VCaP (cell line): ENCODE results near the gene ACOX1.

ENCODE experiments used
- H3K27ac ChIP-seq: fragments of 450-650 bp; 2 replicates; pipeline ENCODE4 v1.5.1; 2017
- TF ChIP-seq, protein P1 (sequence below): fragments of 450-650 bp; conservative IDR thresholded peaks from 2 replicates; pipeline ENCODE4 v1.5.1; 2017; ENCODE audit warnings: mild to moderate bottlenecking, moderate library complexity

The ACOX1 gene

DNA sequence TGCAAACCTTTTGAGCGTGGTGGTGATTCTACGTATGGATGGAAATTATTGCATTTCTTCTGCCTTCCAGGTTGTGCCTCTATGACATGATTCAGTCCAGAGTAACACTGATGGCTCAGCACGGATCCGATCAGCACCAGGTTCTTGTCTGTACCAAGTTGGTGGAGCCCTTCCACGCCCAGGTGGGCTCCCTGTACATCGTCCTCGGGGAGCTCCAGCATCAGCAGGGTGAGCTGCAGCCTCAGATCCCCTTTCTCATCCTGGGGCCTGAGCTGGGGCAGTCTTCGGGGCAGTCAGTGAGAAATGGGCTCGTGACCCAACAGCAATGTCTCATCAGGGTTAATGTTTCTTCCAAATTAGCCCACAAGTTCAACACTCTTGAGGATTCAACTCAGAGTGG, 12.4 kb upstream of the ACOX1 start:
- TF ChIP-seq, protein P1, sequence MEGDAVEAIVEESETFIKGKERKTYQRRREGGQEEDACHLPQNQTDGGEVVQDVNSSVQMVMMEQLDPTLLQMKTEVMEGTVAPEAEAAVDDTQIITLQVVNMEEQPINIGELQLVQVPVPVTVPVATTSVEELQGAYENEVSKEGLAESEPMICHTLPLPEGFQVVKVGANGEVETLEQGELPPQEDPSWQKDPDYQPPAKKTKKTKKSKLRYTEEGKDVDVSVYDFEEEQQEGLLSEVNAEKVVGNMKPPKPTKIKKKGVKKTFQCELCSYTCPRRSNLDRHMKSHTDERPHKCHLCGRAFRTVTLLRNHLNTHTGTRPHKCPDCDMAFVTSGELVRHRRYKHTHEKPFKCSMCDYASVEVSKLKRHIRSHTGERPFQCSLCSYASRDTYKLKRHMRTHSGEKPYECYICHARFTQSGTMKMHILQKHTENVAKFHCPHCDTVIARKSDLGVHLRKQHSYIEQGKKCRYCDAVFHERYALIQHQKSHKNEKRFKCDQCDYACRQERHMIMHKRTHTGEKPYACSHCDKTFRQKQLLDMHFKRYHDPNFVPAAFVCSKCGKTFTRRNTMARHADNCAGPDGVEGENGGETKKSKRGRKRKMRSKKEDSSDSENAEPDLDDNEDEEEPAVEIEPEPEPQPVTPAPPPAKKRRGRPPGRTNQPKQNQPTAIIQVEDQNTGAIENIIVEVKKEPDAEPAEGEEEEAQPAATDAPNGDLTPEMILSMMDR, result no peak
- H3K27ac ChIP-seq, result no peak overlapping the region

DNA sequence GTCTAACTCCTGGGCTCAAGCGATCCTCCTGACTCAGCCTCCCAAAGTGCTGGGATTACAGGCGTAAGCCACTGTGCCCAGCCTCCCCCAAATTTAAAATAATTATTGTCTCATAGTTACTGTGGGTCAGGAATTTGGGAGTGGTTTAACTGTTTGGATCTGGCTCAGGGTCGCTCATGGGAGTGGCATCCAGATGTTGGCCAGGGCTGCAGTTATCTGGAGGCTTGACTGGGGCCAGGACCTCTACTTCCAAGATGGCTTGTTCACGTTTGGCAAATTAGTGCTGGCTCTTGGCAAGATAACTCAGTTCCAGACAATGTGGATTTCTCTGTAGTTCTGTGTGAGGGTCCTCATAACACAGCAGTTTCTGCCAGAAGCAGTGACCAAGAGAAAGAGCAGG, 8.1 kb upstream of the ACOX1 start:
- H3K27ac ChIP-seq, result 0 out of 2 replicates have a peak overlapping the region, but pooled peaks have one; percentile 56
- TF ChIP-seq, protein P1, result no peak

DNA sequence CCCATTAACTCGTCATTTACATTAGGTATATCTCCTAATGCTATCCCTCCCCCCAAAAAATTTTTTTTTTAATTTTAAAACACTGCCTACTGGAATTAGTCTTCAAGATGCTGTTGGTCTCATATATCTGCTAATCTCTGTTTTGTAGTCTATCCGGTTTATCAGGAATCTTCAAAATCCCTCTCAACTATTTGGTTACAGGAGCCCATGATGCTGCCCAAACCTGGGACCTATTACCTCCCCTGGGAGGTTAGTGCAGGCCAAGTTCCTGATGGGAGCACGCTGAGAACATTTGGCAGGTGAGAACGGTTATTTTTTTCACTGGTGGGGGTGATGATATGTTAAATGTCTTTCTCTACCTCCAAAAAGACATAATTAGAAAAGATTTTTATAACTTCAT, 7.0 kb upstream of the ACOX1 start:
- H3K27ac ChIP-seq, result peak overlapping the region; percentile 56
- TF ChIP-seq, protein P1, result no peak

DNA sequence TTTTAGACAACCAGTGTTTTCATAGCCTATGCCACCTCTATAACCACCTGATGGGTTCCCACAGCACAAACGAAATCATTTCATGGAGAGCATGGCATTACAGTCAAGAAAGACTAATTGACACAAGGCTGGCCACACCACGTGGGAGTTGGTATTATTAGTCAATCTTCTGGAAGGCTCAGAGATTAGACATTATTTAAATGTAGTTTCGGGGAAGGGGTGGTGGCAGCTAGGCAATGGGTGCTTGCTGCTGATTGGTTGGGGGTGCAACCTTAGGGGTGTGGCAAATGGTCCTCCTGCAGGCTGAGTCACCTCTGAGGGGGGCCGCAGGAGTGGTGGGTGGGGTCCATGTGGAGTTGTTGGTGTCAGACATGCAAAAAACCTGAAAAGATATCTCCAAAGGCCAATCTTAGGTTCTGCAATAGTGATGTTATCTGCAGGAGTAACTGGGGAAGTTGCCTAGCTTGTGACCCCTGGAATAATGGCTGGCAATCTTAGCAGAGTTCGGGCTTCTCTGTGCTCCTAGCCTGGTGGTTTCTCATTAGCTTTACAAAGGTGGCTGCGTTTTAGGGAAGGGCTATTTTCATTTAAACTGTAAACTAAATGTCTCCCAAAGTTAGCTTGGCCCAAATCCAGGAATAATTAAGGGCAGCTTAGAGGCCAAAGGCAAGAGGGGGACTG, 4.7 kb upstream of the ACOX1 start:
- H3K27ac ChIP-seq, result no peak overlapping the region
- TF ChIP-seq, protein P1, result no peak

DNA sequence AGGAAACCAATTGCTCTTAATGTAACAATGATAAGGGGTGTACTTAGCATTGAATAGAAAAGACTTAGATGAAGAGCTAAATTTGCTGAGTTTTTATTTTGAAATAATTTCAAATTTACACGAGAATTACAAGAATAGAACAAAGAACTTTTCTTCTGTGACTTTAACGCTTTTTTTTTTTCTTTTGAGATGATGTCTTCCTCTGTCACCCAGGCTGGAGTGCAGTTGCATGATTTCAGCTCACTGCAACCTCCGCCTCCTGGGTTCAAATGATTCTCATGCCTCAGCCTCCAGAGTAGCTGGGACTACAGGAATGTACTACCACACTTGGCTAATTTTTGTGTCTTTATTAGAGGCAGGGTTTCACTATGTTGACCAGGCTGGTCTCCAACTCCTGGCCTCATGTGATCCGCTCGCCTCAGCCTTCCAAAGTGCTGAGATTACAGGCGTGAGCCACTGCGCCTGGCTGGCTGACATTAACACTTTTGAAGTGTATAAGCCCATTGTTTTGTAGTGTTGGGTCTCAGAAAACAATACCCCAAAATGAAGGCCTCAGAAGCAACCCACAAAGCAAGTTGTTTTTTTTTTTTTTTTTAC, 2.2 kb upstream of the ACOX1 start:
- H3K27ac ChIP-seq, result peak overlapping the region; percentile 98
- TF ChIP-seq, protein P1, result no peak

DNA sequence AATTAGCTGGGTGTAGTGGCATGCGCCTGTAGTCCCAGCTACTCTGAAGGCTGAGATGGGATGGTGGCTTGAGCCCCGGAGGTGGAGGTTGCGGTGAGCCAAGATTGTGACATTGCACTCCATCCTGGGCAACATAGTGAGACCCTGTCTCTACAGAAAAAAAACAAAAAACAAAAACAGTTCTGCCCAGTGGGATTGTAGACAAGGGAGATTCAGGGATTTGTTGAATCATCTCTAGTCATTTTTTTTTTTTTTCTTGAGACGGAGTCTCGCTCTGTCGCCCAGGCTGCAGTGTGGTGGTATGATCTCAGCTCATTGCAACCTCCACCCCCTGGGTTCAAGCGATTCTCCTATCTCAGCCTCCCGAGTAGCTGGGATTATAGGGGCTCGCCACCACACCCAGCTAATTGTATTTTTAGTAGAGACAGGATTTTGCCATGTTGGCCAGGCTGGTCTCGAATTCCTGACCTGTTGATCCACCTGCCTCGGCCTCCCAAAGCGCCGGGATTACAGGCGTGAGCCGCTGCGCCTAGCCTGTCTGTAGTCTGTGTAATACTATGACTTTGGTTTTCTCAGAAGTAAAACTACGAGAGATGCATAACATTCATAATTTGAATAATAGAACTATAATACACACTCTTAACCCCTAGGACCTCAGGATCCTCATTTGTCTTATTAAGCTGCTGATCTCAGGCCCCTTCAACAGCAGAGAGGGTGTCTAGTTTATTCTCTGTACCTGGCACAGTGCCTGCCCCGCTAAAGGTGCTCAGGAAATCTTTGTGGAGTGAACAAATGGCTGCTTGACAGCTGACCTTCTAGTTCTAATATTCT, 1.4 kb upstream of the ACOX1 start:
- TF ChIP-seq, protein P1, result no peak
- peak overlapping the region; percentile 98 for H3K27ac ChIP-seq

DNA sequence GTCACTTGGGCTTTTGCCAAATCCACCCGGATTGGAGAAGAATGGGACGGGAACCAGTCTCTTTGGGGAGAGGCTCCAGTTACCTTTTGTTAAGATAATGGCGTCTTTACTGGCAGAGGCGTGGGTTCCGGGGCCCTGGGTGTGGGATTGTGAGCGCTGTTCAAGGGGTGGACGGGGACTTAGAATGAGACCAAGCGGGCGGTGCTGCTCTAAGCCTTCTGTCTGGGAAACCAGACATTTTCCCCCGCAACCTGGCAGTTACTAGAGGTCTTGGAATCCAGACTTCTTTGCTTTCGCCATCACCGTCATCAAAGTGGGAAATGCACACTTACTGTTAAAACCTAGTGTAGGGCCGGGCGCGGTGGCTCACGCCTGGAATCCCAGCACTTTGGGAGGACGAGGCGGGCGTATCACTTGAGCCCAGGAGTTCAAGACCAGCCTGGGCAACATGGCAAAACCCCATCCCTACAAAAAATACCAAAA, 780 bp upstream of the ACOX1 start:
- TF ChIP-seq, protein P1, result no peak
- H3K27ac ChIP-seq, result peak overlapping the region; percentile 98
